ENCODE results near the gene TMEM106B. TPM values are rescaled to one million over a fixed set of nuclear protein-coding genes. Genes with fewer than 3 reads are reported as not detected.
A peak's percentile ranks its signal among the peaks of the same experiment; 100 is the strongest.
"Not testable (repeated sequence)": the region's sequence is repeated elsewhere in the genome, so short reads cannot be mapped to it uniquely, and the experiment has no call there.

TMEM106B gene
- total RNA-seq, result 42.5 and 44.9 TPM in 2 replicates

DNA sequence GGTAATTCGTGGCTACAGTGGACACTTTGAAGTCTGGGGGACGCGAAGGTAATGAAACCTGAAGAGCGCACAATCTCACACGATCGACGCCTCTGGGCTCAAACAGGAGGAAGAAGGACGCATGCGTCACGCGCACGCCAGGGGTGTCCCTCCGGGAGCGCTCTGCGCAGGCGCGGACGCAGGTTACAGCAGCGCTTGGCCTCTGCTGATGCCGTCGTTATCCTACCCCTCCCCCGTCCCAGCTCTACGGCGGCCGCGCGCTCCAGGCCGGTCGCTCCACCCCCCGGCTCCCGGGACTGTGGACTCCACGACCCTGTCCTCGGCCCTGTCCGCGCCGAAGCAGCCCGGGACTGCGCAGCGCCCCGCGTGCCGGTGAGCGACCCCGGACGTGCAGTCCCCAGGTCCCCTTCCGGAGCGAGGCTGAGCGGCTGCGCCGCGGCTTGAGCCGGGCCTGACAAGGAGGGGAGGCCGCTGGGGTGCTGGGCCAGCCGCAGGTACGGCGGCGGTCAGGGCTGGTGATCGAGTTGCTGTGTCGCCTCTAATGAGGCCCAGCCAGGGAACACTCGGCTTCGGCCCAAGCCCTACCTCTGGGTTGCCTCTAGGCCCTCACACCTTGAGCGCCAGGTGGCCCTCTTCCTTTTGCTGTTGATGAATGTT, at the start of gene TMEM106B:
Gene TMEM106B (plus strand): TSS at position 241 of the 657 bp plus-strand sequence. CDS start 3,517 bp downstream, outside the sequence.
- DNase-seq (ENCODE audit: extremely low read depth, low read depth, low spot score), result peak; percentile 77

DNA sequence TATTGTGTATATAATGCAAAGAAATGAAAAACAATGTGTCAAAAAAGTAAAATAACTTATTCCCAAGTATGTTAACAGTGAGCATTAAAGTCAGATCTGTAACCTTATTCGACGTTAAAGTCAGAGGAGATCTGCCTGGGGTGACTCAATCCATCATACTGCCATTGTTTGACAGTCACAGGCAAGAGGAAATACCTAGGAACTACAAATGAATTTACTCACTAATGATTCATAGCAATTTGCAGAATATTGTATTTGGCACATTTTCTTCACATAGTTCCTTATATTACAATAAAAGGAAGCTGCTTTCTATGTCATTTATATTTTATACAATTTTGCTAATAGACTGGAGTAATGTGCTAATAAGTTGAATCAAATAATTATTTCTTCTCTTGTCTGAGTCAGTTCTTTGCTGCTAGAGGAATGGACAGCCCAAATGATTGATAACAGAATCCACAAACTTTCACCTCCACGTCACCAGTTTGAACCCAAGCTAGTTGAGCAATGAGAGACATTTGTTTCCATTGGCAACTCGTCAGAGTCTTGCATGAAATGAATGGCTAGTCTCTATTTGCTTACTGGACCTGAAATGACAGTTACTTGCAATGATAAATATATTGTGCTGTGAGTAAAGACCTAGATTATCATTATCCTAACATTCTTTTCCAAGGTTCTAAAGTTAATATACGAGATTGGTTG, 48.5 kb upstream of the TMEM106B start:
- DNase-seq (ENCODE audit: extremely low read depth, low read depth, low spot score), result peak; percentile 60

DNA sequence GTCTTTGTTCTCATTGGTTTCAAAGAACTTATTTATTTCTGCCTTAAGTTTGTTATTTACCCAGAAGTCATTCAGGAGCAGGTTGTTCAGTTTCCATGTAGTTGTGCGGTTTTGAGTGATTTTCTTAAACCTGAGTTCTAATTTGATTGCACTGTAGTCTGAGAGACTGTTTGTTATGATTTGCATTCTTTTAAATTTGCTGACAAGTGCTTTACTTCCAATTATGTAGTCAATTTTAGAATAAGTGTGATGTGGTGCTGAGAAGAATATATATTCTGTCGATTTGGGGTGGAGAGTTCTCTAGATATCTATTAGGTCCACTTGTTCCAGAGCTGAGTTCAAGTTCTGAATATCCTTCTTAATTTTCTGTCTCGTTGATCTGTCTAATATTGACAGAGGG, 43.0 kb upstream of the TMEM106B start:
- DNase-seq (ENCODE audit: extremely low read depth, low read depth, low spot score), result not testable (repeated sequence)

DNA sequence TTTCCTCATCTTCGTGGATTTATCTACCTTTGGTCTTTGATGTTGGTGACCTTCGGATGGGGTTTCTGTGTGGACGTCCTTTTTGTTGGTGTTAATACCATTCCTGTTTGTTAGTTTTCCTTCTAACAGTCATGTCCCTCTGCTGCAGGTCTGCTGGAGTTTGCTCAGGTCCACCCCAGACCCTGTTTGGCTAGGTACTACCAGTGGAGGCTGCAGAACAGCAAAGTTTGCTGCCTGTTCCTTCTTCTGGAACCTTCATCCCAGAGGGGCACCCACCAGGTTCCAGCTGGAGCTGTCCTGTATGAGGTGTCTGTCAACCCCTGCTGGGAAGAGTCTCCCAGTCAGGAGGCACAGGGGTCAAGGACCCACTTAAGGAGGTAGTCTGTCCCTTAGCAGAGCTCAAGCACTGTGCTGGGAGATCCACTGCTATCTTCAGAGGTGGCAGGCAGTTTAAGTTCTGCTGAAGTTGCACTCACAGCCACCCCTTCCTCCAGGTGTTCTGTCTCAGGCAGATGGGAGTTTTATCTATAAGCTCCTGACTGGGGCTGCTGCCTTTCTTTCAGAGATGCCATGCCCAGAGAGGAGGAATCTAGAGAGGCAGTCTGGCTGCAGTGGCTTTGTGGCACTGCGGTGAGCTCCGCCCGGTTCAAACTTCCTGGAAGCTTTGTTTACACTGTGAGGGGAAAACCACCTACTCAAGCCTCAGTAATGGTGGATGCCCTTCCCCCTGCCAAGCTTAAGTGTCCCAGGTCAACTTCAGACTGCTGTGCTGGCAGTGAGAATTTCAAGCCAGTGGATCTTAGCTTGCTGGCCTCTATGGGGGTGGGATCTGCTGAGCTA, 40.9 kb upstream of the TMEM106B start:
- not testable (repeated sequence) for DNase-seq (ENCODE audit: extremely low read depth, low read depth, low spot score)

DNA sequence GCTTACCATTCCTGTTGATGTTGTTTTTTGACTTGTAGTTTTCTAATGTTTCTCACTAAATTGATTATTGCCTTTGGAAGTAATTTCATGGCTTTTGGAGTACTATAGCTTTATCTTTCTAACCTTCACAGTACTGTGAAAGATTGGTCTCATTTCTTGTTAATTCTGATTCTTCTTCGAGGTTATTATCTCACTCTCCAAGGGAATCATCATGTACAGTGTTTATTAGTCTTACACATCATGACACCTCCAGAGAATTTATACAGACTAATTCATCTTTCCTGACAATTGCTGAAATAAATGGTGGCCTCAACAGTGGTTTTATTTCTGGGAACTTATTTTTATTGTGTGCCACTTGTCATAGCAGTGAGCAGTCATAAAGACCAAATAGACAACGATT, 37.4 kb upstream of the TMEM106B start:
- DNase-seq (ENCODE audit: extremely low read depth, low read depth, low spot score), result no peak

DNA sequence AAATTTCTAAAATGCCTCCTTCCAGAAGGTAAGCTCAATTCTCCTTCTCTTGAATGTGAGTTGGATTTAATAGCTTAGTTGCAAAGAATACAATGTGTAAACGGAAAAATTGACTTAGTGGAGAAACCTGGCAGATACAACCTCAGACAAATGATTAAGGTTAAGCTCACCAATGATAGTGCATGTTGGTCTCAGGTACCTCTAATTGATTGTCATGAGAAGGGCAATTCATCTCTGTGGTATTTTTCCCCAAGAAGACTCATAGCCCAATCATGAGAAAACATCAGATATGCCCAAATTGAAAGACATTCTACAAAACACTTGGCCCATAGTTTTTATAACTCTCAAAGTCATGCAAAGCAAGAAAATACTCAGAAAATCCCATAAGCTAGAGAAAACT, 36.2 kb upstream of the TMEM106B start:
- DNase-seq (ENCODE audit: extremely low read depth, low read depth, low spot score), result no peak

DNA sequence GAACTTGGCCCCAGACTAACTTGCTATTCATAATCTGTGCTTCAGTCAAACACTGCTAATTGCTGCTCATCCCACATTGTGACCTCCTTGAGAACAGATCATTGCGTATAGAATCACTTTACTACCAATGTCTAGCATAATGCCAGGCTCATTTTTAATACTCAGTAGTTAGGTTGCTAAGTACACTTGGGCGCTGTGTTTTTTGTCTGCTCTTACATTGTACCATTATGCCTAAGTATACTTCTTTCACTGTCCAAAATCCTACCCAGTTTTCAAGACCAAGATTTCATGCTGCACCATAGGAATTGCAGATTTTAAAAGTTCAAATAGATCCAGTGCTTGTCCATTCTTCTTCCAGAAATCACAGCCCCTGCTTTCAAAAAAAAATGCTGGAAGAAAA, 32.8 kb upstream of the TMEM106B start:
- no peak for DNase-seq (ENCODE audit: extremely low read depth, low read depth, low spot score)

DNA sequence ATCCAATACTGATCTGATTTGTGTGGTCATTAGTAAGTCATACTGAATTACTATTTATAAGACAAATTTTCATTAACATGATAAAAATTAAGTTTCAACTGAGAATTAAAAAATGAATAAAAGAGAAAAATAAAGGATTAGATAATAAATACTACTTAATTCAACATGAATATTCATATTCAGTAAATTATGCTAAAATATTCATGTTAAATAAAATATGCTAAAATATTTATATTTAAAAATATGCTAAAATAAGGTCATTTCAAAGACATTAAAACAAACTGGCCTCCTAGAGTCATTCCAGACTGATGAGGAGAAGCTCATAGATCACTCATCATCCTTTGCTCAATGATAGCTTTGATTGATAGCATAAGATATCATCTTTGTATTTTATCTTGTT, 16.7 kb upstream of the TMEM106B start:
- DNase-seq (ENCODE audit: extremely low read depth, low read depth, low spot score), result no peak

DNA sequence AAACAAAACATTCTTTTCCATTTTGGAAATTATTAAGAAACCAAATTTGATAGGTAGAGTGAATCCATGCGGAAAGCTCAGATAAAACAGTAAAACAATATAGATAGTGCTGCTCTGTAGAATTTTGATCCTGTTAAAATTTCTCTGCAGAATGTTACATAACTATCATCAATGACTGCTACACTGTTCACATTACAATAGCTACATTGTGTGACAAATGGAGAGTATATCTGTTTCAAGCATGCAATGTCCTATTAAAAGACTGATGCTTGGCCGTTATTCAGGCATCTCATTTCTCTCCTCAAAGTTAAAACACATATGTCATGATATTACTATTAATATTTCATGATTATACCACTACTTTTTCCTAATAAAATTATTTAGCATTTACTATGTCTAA, 14.7 kb upstream of the TMEM106B start:
- no peak for DNase-seq (ENCODE audit: extremely low read depth, low read depth, low spot score)

DNA sequence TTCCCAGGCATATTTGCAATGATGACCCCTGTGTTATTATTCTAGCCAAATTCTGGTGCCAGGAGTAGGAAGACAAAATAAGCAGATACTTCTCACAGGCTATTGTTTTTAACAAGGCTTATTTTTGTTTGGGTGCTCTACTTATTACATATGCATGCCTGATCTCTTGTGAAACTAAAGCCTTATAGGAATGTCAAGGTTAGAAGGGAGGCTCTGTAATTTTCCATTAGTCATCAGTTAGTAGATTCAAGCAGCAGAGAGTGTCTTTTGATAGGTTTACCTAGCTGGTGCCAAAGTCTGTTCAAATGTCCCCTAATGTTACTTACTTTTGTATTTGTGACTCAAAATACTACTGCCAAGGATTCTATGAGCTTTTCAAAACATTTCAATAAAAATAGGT, 11.7 kb upstream of the TMEM106B start:
- no peak for DNase-seq (ENCODE audit: extremely low read depth, low read depth, low spot score)

DNA sequence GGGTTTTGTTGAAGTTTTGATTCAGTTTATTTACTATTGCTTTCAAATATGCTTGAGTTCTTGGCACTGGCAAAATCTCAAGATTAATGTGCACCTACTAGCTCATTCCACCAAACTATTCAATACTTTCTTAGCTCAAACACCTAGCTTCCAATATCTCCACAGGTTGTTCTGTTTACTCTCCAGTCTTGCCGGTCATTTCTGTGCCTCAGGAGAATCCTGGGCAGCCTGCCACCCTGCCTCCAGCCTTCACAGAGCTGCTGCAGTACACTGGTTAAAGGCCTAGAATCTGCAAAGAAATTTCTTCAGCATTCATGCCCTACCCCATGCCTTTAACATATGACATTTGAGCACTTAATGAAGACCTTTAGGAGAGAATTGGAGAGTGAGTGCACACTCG, 4.0 kb upstream of the TMEM106B start:
- DNase-seq (ENCODE audit: extremely low read depth, low read depth, low spot score), result no peak

DNA sequence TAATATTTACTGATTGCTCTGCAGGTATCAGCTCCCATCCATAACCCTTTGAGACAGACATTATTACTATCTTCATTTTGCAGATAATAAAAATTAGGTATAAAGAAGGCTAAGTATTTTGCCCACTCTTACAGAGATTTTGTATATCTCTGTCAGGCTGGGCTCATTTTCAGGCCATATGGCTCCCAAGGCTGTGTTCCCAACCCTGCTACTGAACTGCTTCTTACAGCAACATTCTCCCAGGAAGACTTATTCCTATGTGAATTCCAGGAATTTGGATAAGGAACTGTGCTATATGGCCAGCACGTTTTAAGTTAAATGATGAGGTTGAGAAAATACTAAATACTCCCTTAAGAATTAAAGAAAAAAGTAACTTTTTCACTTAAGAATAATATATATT, 1.9 kb upstream of the TMEM106B start:
- no peak for DNase-seq (ENCODE audit: extremely low read depth, low read depth, low spot score)

DNA sequence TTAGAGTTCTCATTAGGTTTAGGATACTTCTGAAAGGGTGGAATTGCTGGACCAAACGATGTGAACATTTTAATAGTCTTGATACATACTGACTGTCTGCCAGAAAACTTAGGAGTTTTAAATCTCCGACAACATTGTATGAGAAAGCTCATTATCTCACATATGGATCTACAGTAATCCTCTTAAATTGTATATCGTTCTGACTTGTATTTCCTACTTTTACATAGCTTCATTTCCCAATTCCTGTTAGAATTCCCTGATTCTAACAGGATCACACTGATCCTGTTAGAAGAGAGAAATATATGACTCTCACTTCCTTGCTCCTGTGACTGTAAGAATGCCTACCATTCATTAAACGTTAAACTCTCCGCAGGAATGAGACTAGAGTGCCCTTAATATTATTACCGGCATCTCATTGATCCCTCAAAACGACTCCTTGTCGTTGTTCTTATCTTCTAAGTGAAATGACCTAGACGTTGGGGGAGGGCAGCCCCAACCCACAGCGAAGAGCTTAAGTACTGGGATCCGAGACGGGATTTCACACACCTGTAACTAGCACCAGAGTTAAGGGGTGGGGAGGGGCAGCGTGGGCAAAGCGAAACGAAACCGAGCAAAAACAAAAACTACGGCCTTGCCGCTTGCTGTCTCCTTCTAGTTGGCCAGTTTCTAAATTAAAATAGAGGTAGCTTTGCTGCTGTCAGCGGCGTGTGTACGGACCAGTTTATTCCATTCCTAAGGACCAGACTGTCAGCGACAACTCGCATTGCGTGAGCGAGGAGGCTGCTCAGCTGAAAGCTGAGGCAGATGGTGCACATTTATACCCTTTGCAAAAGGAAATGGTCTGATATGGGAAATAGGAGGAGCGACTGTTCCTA, 678 bp upstream of the TMEM106B start:
- DNase-seq (ENCODE audit: extremely low read depth, low read depth, low spot score), result peak; percentile 16

DNA sequence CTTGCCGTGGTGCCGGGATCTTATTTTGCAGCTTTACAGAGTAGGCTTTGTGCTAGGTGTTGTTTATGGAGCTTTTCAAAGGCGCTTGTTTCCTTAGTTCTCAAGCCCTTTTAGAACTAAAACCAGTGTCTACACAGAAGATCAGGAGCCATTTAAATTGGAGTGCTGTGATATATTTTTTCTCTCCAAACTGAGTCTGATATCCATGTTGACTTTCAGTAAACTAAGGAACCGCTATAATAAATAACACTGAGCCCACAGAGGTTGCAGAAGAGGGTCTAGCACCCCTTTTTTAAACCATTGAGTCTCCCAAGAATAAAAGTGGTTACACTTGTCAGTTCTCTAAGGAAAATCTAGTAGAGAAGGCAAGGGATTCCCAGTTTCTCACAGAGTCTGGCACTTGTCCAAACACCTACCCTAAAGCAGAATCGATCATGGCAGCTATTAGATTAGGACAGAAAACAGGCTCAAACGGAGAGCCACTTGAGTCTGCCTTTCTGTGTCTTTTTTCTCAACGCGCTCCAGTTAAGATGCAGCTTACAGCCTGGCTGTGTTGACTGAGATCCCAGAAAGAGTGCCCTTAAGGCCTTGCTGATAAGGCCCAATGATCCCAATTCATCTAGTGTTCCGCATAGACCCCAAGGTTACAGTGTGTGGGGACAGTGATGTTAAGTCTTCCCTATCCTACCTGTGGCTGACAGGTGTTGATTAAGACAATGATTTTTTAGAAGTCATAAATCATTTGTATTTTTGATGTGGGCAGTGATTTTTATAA, 804 bp downstream of the TMEM106B start:
- peak; percentile 10 for DNase-seq (ENCODE audit: extremely low read depth, low read depth, low spot score)

DNA sequence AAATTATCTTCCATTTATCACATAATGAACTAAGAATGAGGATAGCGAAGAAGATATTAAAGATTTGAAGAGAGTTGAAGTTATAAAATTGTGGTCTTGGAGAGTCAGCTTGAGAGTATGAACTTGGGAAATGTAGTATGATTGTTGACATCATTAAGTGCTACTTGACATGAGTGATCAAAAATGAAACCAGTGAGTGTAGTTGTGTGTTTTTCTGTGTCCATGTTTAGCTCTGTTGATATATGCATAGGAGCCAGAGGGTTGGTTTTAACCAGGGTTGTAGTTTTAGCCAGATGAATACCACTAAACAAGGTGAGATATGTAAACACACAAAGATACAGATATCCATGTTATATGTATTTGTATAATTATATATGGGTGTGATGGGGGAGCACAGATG, 6.2 kb downstream of the TMEM106B start:
- no peak for DNase-seq (ENCODE audit: extremely low read depth, low read depth, low spot score)

DNA sequence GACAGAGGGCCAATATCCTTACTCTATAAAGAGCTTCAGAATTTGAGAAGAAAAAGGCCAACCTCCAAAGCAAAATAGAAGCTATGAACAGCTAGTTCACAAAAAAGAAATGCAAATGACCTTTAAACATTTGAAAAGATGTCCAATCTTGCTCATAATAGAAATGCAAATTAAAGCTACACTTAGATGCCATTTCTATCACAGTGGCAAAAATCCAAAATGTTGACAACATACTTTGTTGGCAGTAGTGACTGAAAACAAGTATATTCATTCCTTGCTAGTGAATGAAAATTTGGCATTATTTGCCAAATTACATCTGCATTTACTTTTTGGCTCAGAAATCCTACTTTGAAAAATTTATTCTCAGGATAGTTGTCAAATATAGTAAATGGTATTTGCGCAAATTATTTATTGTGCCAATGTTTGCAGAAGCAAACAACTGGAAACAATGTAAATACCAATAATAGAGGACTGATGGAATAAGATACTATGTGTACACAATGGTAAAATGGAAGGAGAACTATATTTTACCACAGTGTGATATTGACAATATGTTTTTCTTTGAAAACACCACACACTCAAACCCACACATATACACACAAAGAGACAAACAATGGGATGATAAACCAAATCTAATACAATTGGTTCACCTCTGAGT, 9.4 kb downstream of the TMEM106B start:
- no peak for DNase-seq (ENCODE audit: extremely low read depth, low read depth, low spot score)

DNA sequence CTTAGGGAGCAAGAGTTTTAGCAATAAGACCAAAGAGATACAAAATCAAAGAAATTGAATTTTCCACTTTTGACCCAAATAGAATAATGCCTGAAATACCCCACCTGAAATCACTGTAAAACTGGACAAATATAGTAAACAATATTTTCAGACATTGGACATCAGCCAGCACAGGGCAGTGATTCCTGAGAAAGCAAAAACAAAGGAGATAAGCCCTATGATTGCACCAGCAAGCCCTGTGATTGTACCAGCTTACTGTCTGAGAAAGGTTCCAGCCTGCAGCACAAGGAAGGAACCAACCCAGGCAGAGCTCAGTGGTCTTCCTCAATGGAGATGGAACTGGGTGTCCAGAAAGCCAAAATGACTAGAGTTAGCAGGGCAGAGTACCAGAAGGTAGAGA, 10.3 kb downstream of the TMEM106B start:
- DNase-seq (ENCODE audit: extremely low read depth, low read depth, low spot score), result no peak

DNA sequence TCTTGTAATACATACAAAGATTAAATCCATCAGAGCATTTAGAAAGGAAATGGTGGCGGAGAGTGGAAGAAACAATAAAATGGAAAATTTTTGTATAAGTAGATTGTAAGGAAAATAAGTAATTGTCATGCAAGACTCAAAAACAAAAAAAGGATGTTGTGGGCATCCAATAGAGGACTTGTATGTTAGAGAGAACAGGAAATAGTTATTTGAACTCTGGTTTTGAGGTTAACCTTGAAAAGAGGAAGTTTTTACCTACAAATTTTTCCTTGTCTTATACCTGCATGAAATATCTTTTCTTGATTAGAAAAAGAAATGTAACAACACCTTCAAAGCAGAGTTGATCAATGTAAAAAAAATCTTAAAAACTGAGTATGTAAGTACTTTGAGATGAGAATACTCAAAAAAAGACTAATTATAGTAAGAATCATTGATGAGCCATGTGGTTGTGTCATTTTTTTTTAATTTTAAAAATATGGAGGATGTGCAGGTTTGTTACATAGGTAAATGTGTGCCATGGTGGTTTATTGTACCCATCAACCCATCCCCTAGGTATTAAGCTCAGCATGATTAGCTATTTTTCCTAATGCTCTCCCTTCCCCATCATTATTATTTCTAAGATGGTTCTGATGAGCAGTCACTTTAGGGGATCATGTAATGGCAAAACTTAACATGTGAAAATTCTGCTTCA, 11.9 kb downstream of the TMEM106B start:
- DNase-seq (ENCODE audit: extremely low read depth, low read depth, low spot score), result no peak

DNA sequence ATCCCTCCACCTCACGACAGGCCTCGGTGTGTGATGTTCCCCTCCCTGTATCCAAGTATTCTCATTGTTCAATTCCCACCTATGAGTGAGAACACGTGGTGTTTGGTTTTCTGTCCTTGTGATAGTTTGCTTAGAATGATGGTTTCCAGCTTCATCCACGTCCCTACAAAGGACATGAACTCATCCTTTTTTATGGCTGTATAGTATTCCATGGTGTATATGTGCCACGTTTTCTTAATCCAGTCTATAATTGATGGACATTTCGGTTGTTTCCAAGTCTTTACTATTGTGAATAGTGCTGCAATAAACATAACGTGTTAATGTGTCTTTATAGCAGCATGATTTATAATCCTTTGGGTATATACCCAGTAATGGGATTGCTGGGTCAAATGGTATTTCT, 13.9 kb downstream of the TMEM106B start:
- DNase-seq (ENCODE audit: extremely low read depth, low read depth, low spot score), result not testable (repeated sequence)

Data from glomerular endothelial cell (primary cell).